Measurements from ENCODE around the gene SCLT1.
"Not testable (repeated sequence)": the region's sequence is repeated elsewhere in the genome, so short reads cannot be mapped to it uniquely, and the experiment has no call there.

The SCLT1 gene

GRCh38 chr4:129069537-129069936 lies 23.8 kb downstream of the SCLT1 start:
- not testable (repeated sequence) for DNase-seq (ENCODE audit: low spot score)

- DNase-seq (ENCODE audit: low spot score), result no peak
These were observed 28.6 kb downstream of the SCLT1 start for GRCh38 chr4:129064717-129065116.

- DNase-seq (ENCODE audit: low spot score), result no peak
These were observed 29.7 kb downstream of the SCLT1 start for GRCh38 chr4:129063640-129064039.

- DNase-seq (ENCODE audit: low spot score), result no peak
These were observed 30.8 kb downstream of the SCLT1 start for GRCh38 chr4:129062580-129062979.

- no peak for DNase-seq (ENCODE audit: low spot score)
These were observed 34.3 kb downstream of the SCLT1 start for GRCh38 chr4:129059028-129059427.

- DNase-seq (ENCODE audit: low spot score), result no peak
These were observed 47.0 kb downstream of the SCLT1 start for GRCh38 chr4:129046055-129046959.

- DNase-seq (ENCODE audit: low spot score), result no peak
These were observed 49.8 kb downstream of the SCLT1 start for GRCh38 chr4:129043523-129043922.

- DNase-seq (ENCODE audit: low spot score), result no peak
These were observed 52.9 kb downstream of the SCLT1 start for GRCh38 chr4:129040471-129040870.

- DNase-seq (ENCODE audit: low spot score), result no peak
These were observed 56.2 kb downstream of the SCLT1 start for GRCh38 chr4:129037093-129037492.

GRCh38 chr4:129014566-129015509 lies 78.5 kb downstream of the SCLT1 start:
- DNase-seq (ENCODE audit: low spot score), result no peak

- no peak for DNase-seq (ENCODE audit: low spot score)
These were observed 85.2 kb downstream of the SCLT1 start for GRCh38 chr4:129008096-129008495.

GRCh38 chr4:128986908-128987307 lies 106.4 kb downstream of the SCLT1 start:
- DNase-seq (ENCODE audit: low spot score), result no peak

- DNase-seq (ENCODE audit: low spot score), result no peak
These were observed 107.3 kb downstream of the SCLT1 start for GRCh38 chr4:128986019-128986418.

GRCh38 chr4:128983771-128984485 lies 109.4 kb downstream of the SCLT1 start:
- DNase-seq (ENCODE audit: low spot score), result no peak

- no peak for DNase-seq (ENCODE audit: low spot score)
These were observed 112.0 kb downstream of the SCLT1 start for GRCh38 chr4:128981377-128981776.

GRCh38 chr4:128980816-128981326 lies 112.5 kb downstream of the SCLT1 start:
- DNase-seq (ENCODE audit: low spot score), result no peak

- DNase-seq (ENCODE audit: low spot score), result no peak
These were observed 113.4 kb downstream of the SCLT1 start for GRCh38 chr4:128979934-128980333.

- no peak for DNase-seq (ENCODE audit: low spot score)
These were observed 114.4 kb downstream of the SCLT1 start for GRCh38 chr4:128978985-128979384.

- DNase-seq (ENCODE audit: low spot score), result no peak
These were observed 119.2 kb downstream of the SCLT1 start for GRCh38 chr4:128974136-128974581.

- no peak for DNase-seq (ENCODE audit: low spot score)
These were observed 120.0 kb downstream of the SCLT1 start for GRCh38 chr4:128973384-128973783.

GRCh38 chr4:128961405-128961804 lies 131.9 kb downstream of the SCLT1 start:
- DNase-seq (ENCODE audit: low spot score), result no peak

- no peak for DNase-seq (ENCODE audit: low spot score)
These were observed 135.1 kb downstream of the SCLT1 start for GRCh38 chr4:128958194-128958593.

Measured in SW480 (cell line).